Activated effector memory CD4-positive, alpha-beta T cell treated with anti-CD3 and anti-CD28 coated beads, Interleukin-2, amount 50 U/mL, for 16 hours (primary cell): ENCODE data around the gene ZNF544.
"Not testable (repeated sequence)": the region's sequence is repeated elsewhere in the genome, so short reads cannot be mapped to it uniquely, and the experiment has no call there.

Experiments used
- DNase-seq: peaks from one replicate; pipeline ENCODE4 v3.0.0-alpha.2; 2020

ZNF544 gene

DNA sequence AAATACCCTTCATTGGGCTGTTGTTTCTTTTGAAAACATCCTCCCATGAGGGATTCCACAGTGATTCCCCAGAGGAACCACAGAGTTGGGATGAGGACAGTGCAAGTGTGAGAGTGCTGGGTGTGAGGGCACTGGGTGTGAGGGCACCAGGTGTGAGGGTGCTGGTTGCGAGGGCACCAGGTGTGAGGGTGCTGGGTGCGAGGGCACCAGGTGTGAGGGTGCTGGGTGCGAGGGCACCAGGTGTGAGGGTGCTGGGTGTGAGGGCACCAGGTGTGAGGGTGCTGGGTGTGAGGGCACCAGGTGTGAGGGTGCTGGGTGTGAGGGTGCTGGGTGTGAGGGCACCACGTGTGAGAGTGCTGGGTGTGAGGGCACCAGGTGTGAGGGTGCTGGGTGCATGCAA is 29.5 kb downstream of the ZNF544 start:
- not testable (repeated sequence) for DNase-seq

DNA sequence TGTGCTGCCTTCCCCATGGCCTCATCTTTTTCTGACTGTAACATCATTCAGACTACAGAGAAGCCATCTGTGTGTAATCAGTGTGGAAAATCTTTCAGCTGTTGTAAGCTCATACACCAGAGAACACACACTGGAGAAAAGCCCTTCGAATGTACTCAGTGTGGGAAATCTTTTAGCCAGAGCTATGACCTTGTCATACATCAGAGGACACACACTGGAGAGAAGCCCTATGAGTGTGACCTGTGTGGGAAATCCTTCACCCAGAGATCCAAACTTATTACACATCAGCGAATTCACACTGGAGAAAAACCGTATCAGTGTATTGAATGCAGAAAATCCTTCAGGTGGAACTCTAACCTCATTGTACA is 32.9 kb downstream of the ZNF544 start:
- no peak for DNase-seq

DNA sequence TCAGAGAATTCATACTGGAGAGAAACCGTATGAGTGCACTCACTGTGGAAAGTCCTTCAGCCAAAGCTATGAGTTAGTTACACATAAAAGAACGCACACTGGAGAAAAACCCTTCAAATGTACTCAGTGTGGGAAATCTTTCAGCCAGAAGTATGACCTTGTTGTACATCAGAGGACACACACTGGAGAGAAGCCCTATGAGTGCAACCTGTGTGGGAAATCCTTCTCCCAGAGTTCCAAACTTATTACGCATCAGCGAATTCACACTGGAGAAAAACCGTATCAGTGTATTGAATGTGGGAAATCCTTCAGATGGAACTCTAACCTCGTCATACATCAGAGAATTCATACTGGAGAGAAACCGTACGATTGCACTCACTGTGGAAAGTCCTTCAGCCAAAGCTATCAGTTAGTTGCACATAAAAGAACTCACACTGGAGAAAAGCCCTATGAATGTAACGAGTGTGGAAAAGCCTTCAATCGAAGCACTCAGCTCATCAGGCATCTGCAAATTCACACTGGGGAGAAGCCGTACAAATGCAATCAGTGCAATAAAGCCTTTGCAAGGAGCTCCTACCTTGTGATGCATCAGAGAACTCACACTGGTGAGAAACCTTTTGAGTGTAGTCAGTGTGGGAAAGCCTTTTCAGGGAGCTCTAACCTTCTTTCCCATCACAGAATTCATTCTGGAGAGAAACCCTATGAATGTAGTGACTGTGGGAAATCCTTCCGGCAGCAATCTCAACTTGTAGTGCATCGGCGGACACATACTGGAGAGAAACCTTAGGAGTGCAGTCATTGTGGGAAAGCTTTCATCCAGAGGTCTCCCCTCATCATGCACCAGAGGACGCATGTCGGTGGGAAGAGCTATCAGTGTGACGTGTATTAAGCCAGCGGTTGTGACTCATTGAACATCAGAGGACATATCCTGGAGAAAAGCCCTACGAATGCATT is 33.5 kb downstream of the ZNF544 start:
- DNase-seq: no peak

DNA sequence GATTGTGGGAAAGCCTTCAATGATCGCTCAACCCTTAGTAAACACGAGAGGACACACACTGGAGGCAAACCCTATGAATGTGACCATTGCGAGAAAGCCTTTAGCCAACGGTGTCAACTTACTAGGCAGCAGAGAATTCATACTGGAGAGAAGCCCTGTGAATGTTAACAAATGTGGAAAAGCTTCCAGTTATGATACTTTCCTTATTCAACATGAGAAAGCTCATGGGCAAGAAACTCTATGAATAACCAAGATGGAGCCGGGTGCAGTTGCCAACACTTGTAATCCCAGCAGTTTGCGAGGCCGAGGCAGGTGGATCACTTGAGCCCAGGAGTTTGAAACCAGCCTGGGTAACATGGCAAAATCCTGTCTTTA is 34.2 kb downstream of the ZNF544 start:
- no peak for DNase-seq

DNA sequence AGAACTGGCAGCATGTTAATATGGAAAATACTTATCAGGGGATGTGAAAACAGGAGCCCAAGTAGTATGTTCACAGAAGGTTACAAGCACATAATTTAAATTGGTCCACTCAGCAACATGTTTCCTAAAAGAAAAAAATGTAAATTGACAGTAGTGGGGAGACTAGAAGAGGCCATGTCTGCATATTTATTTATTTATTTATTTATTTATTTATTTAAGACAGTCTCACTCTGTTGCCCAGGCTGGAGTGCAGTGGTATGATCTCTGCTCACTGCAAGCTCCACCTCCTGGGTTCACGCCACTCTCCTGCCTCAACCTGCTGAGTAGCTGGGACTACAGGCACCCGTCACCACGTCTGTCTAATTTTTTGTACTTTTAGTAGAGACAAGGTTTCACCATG is 36.4 kb downstream of the ZNF544 start:
- DNase-seq: no peak

DNA sequence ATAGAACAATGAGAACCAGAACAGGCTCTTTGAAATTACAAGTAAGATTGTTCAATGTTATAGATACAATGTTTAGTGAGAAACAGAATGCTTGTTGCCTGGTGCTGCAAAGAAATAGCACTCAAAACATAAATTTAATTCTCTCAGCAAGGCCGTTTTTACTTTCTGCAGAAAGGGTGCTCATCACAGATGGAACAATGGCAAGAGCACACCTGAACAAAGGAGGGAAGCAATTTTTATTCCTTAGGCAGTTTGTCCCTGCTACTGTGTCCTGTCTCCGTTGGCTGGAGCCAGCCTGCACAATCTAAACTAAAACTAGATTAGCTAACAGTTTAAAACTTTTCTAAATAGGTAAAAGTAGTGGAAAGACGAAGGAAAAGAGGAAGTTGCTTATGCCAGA is 39.6 kb downstream of the ZNF544 start:
- no peak for DNase-seq

DNA sequence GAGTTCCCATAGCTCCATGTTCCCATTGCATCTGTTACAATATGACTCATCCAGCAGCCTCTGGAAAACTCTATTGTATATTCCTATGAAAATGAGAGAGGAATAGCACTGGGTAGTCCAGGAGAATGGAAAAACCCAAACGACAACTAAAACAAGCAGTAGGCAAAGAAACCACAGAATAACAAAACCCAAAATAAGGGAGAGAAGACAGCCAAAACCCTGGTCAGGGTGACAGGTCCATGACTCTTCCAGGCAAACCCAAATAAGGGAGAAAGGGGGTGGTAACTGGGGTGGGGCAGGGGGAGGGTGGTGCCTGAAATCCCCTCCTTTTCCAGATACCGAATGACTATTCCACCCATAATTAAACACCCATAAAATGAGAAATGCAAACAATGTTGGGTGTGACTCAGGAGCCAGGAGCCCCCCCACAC is 46.1 kb downstream of the ZNF544 start:
- no peak for DNase-seq

DNA sequence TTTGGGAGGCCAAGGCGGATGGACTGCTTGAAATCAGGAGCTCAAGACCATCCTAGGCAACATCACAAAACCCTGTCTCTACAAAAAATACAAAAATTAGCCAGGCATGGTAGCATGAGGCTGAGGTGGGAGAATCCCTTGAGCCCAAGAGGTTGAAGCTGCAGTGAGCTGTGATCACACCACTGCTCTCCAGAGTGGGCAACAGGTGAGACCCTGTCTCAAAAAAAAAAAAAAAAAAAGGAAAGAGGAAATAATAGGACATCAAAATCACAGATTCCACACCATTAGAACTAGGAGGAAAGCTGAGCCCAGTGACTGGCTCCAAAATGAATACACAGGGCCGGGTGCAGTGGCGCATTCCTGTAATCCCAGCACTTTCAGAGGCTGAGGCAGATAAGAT is 46.9 kb downstream of the ZNF544 start:
- no peak for DNase-seq

DNA sequence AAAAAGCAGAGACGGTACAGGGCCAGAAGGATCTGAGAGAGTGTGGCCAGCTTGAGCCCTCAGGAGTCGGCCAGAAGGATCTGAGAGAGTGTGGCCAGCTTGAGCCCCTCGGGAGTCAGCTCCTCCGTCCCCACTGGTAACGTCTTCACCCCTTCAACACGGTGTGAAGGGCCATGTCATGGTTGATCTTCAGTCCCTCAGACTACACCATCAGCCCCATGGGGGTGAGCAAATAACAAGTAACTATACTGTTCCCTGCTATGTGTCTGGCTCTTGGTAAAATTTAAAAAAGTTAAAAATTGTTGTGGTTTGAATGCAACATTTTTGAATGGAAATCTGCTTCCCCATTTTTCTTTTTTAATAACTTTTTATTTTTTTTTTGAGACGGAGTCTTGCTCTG is 48.5 kb downstream of the ZNF544 start:
- DNase-seq: no peak

DNA sequence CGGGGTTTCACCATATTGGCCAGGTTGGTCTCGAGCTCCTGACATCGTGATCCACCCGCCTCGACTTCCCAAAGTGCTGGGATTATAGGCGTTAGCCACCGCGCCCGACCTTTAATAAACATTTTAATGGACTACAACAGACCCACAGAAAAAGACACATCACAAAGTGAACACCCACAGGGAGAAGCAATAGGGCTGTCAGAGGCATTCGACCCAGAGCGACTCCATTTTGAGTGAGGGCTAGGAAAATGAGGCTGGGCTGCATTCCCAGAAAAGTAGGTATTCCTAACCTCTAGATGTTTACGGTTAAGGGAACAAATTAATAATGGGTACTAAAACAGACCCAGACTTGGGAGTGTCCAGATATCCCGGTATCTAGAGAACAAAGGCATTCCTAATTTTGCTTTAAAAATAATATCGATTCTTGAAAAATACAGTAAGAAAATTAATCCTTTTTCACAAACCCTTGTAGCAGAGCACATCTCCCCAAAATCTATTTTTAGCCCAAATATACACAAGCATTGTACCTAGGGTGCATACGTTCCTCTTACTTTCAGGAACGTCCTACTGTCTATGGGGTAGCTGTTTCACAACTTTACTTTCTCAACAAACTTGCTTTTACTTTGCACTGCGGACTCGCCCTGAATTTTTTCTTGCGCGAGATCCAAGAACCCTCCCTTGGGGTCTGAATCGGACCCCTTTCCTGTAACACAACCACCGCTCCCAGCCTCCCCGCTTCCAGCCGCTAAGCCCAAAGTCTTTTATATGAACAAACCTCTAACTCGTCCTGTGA is 49.2 kb downstream of the ZNF544 start:
- DNase-seq: no peak

DNA sequence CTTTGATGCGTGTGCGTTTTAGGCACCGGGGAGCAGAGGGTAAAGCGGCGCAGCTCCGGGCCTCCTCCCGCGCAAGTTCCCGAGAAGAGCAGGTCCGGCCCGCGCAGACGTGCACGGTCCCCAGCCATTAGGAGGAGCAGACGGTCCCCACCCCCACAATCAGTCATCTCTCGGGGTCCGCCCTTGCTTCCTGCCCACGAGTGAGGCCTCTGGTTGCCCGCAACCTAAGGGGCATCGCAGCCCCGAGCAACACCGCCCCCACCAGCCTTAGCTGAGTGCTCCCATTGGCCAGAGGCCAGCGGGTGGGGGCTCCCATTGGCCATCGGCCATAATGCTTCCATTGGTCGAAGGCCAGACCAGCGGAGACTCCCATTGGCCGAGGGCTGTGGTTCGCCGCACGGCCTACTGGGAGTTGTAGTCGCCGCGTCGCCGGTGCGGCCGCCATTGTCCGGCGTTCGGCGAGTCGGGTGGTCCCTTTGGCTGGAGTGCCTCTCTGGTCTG is 49.9 kb downstream of the ZNF544 start, which contains the start of gene ZNF8:
Gene ZNF8 (plus strand): TSS at position 415 of the 501 bp plus-strand sequence. CDS start 127 bp downstream, outside the sequence.
- peak; percentile 99 for DNase-seq

DNA sequence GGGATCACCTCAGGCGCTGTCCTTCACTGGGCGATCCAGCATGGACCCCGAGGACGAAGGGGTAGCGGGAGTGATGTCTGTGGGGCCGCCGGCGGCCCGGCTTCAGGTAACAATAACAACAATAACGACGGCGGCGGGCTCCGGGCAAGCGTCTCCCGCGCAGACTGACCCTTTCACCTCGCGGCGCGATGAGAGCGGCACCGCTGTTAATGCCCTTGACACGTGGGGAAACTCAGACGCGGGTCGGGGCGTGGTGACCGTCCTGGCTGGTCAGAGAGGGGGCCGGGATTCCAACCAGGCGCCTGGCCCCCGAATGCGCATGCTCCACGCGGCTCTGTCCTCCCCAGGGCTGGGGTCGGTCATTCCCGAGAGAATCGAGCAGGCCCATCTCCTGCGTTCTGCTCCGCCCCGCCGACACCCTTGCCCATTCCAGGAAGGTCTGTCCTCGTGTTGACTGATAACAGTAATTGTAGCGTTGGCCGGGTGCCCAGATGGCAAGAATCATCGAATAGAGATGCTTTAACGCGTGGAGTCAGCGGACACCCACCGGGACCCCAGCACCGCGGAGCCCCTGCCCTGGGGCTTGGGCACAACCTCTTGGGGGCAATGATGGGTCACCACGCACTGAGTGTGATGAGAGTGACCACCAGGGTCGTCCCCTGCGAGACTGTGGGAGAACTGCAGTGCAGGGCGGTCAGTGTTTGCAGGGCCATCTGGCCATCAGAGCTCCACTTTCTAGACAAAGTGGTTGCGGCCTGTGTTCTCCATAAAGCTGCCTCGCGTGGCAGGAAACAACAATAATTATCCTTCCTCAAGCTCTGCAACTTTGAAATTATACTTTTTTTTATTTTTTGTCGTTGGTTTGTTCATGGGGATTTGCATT is 50.6 kb downstream of the ZNF544 start:
- peak; percentile 82 for DNase-seq

DNA sequence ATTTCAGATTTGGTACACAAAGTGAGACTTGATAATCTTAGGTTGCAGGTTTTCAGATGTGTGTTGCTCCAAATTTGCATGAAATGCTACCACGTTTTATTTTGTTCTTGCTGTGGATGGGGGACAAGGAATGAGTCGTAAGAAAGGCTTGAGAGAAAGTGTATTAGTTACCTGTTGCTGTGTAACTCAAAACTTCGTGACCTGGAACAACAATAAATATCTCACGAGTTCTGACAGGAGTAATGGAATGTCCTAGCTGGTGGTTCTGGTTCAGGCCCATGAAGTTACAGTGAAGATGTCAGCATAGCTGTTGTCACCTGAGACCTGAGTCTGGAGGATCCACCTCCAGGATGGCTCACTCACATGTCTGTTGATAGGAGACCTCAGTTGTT is 51.2 kb downstream of the ZNF544 start:
- no peak for DNase-seq

DNA sequence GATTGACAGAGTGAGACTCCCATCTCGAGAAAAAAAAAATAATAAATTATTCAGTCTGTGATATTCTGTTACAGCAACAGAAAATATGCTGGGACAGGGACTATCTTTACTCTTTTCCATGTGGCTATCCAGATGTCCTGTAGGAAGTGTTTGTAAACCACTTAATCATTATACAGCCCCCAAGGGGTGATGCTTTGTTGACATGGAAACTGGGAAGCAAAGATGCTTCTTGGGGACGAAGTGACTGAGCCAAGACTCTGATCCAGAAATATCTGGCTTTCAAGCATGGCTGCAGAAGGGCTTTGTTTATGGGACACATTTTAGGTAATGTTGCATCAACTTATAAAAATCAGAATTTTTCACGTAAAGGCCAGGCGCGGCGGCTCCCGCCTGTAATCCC is 55.5 kb downstream of the ZNF544 start:
- no peak for DNase-seq

DNA sequence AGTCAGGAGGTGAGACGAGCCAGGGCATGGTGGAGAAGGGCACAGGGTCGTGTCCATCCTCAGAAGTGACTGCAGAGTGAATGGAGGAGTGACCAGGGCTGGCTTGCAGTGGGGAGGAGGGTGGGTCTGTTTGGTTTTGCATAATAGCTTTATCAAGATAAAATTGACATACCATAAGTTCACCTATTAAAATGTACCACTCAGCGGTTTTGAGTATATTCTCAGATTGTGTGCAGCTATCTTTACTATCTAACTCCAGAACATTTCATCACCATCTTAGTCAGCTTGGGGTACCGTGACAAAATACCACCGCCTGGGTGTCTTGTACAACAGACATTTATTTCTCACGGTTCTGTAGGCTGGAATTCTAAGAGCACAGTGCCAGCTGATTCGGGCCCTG is 63.2 kb downstream of the ZNF544 start:
- DNase-seq: no peak

DNA sequence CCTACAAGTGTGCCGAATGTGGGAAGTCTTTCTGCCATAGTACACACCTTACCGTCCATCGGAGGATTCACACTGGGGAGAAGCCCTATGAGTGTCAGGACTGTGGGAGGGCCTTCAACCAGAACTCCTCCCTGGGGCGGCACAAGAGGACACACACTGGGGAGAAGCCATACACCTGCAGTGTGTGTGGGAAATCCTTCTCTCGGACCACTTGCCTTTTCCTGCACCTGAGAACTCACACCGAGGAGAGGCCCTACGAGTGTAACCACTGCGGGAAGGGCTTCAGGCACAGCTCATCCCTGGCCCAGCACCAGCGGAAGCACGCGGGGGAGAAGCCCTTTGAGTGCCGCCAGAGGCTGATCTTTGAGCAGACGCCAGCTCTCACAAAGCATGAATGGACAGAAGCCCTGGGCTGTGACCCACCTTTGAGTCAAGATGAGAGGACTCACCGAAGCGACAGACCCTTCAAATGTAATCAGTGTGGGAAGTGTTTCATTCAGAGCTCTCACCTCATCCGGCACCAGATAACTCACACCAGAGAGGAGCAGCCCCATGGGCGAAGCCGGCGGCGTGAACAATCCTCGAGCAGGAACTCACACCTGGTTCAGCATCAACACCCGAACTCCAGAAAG is 66.1 kb downstream of the ZNF544 start:
- DNase-seq: peak; percentile 48

DNA sequence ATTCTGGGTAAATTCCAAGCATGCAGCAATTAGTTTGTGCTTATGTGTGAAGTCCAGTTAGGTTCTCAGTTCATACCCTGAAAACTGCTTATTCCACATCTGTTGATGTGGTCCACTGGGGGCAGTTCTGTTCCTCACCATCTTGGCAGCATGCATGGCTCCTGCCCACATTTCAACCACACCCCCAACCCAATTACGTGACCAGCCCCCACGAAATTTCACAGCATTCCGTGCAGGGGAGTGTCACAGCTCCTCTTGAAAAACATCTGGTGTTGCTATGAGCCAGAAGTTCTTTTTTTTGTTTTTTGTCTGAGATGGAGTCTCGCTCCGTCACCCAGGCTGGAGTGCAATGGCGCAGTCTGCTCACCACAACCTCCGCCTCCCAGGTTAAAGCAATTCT is 67.4 kb downstream of the ZNF544 start:
- no peak for DNase-seq

DNA sequence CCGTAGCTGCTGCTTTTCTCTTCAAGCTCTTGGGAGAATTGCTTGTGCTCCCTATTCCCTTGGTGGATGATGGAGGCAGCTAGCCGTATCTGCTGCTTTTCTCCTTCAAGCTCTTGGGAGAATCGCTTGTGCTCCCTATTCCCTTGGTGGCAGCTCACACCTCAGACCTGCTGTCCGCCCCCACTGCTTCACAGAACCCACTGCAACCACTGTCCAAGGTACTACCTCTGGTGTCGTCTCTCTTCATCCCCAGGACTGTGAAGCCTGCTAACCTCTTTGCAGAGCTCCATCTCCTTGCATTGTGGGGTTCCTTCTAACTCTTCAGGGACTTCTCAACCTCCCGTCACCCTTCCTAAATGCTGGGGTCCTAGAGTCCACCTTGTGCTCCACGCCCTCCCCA is 71.9 kb downstream of the ZNF544 start:
- DNase-seq: no peak

DNA sequence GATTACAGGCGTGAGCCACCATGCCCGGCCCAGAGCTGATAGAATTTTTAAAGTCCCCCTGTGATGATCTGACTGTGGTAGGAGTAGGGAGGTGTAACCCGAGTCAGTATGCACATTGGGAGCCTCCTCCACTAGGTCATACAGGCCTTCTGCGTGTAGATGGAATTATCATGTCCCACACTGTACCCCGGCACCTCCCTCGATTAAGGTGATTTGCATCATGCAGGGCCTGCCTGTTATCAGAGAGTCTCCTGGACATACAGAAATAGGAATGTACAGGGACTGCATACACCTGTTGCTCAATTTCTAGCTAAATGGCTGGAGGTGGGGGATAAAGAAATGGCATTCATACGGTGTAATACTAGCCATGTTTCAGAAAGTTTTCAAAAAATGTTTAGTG is 75.5 kb downstream of the ZNF544 start:
- no peak for DNase-seq

DNA sequence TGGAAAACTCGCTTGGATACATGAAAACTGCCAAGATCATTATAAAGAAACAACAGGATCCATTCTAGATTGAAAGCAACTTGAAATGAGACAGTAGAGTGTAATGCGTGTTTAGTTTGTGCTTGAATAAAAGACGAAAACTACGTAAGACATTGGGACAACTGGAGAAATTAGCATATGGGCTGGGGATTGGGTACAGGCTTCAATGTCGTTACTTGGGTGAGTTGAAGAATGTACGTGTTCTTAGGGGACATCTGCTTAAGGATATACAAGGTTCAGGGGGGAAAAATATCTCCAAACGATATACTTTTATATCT is 76.0 kb downstream of the ZNF544 start:
- DNase-seq: no peak

DNA sequence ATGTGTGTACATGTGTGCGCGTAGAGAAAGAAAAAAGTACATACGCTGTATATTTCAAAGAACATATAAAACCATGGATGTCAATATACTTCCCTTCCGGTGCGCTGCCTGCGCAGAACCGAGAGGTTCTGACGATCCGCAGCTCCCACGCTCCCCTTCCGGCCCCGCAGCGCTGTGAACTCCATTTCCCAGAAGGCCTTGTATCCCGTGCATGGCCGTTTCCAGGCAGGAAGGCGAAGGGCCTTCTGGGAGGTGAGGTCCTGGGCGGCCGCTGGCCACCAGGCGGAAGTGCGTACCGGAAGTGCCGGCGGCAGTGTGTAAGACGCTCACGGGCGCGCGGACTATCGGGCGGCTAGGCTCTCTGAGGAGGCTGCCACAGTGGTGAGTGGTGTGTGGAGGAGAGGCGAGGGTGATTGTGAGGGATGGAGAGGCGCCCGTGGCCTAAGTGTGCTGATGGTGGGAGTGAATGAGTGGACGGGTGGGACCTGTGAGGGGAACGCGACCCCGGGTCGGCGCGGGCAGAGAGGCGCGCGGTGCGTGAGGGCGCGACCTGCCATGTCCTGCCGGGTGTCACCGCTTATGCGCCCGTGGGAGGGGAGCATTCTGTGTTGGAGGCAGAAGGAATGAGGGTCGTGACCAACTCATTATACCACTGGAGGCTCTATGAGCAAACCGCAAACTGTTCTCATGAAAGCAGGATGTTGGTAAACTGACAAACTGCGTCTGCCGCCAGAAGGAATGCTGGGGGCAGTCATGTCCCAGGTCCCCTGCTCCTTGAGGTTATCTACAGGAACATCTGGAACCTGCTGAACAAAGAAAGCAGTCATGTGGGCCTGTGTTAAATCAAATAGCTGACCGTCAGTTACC is 76.6 kb downstream of the ZNF544 start, which contains the start of gene ERVK3-1:
Gene ERVK3-1 (plus strand): TSS at position 313 of the 867 bp plus-strand sequence. CDS start 6,792 bp downstream, outside the sequence.
- DNase-seq: peak; percentile 98
